Measurements from ENCODE around the gene CELSR3.

The CELSR3 gene

GRCh38 chr3:48661501-48662144 lies 1.1 kb downstream of the CELSR3 start:
- peaks cover 34% of the 10 kb centered on the region for H3K4me1 Mint-ChIP-seq (ENCODE audit: low read depth)
- peak; percentile 88 for DNase-seq
- peaks cover 48% of the 10 kb centered on the region for H3K27me3 Mint-ChIP-seq
- H3K27ac Mint-ChIP-seq = no peak overlapping the region
- peaks cover 5% of the 10 kb centered on the region for H3K36me3 Mint-ChIP-seq (ENCODE audit: low read depth)
- peak overlapping the region; percentile 60 for H3K4me3 Mint-ChIP-seq
- H3K9me3 Mint-ChIP-seq = peaks cover 2% of the 10 kb centered on the region

GRCh38 chr3:48660800-48661400 lies 1.8 kb downstream of the CELSR3 start:
- H3K4me3 Mint-ChIP-seq = no peak overlapping the region
- peaks cover 37% of the 10 kb centered on the region for H3K4me1 Mint-ChIP-seq (ENCODE audit: low read depth)
- H3K36me3 Mint-ChIP-seq (ENCODE audit: low read depth) = peaks cover 2% of the 10 kb centered on the region
- peaks cover 48% of the 10 kb centered on the region for H3K27me3 Mint-ChIP-seq
- H3K9me3 Mint-ChIP-seq = peaks cover 2% of the 10 kb centered on the region
- DNase-seq = no peak
- H3K27ac Mint-ChIP-seq = no peak overlapping the region

- Mint-ChIP-seq H3K27ac (peak overlapping the region; percentile 83), H3K27me3 (peaks cover 29% of the 10 kb centered on the region)
Observed at GRCh38 chr3:48656841-48657281, 5.8 kb downstream of the CELSR3 start.

GRCh38 chr3:48656061-48656840 lies 6.4 kb downstream of the CELSR3 start:
- Mint-ChIP-seq H3K4me3 (peak overlapping the region; percentile 78), H3K27ac (peak overlapping the region; percentile 90), H3K4me1 (ENCODE audit: low read depth) (peaks cover 23% of the 10 kb centered on the region), H3K27me3 (peaks cover 23% of the 10 kb centered on the region), H3K36me3 (ENCODE audit: low read depth) (peaks cover 19% of the 10 kb centered on the region), H3K9me3 (no peaks in the 10 kb centered on the region)
- DNase-seq = peak; percentile 92

More at GRCh38 chr3:48656841-48657281, 5.8 kb downstream of the CELSR3 start:
- Mint-ChIP-seq H3K4me3 (peak overlapping the region; percentile 78), H3K36me3 (ENCODE audit: low read depth) (peaks cover 19% of the 10 kb centered on the region), H3K4me1 (ENCODE audit: low read depth) (peaks cover 30% of the 10 kb centered on the region), H3K9me3 (no peaks in the 10 kb centered on the region)
- DNase-seq = no peak

GRCh38 chr3:48655606-48656005 lies 7.1 kb downstream of the CELSR3 start:
- no peaks in the 10 kb centered on the region for H3K9me3 Mint-ChIP-seq
- peaks cover 21% of the 10 kb centered on the region for H3K4me1 Mint-ChIP-seq (ENCODE audit: low read depth)
- DNase-seq = no peak
- peak overlapping the region; percentile 78 for H3K4me3 Mint-ChIP-seq
- peaks cover 24% of the 10 kb centered on the region for H3K36me3 Mint-ChIP-seq (ENCODE audit: low read depth)
- H3K27ac Mint-ChIP-seq = peak overlapping the region; percentile 90
- peaks cover 18% of the 10 kb centered on the region for H3K27me3 Mint-ChIP-seq

GRCh38 chr3:48655063-48655462 lies 7.6 kb downstream of the CELSR3 start:
- no peak for DNase-seq
- Mint-ChIP-seq H3K36me3 (ENCODE audit: low read depth) (peaks cover 24% of the 10 kb centered on the region), H3K4me3 (peak overlapping the region; percentile 78), H3K4me1 (ENCODE audit: low read depth) (peaks cover 21% of the 10 kb centered on the region), H3K27ac (peak overlapping the region; percentile 90), H3K27me3 (peaks cover 12% of the 10 kb centered on the region), H3K9me3 (no peaks in the 10 kb centered on the region)

GRCh38 chr3:48652923-48653715 lies 9.6 kb downstream of the CELSR3 start:
- peaks cover 21% of the 10 kb centered on the region for H3K4me1 Mint-ChIP-seq (ENCODE audit: low read depth)
- DNase-seq = no peak
- H3K36me3 Mint-ChIP-seq (ENCODE audit: low read depth) = peaks cover 24% of the 10 kb centered on the region
- no peaks in the 10 kb centered on the region for H3K27me3 Mint-ChIP-seq
- no peak overlapping the region for H3K4me3 Mint-ChIP-seq
- no peaks in the 10 kb centered on the region for H3K9me3 Mint-ChIP-seq
- H3K27ac Mint-ChIP-seq = no peak overlapping the region

GRCh38 chr3:48651771-48652170 lies 10.9 kb downstream of the CELSR3 start:
- Mint-ChIP-seq H3K27ac (no peak overlapping the region), H3K4me3 (no peak overlapping the region), H3K36me3 (ENCODE audit: low read depth) (peaks cover 24% of the 10 kb centered on the region), H3K9me3 (no peaks in the 10 kb centered on the region), H3K4me1 (ENCODE audit: low read depth) (peaks cover 12% of the 10 kb centered on the region), H3K27me3 (no peaks in the 10 kb centered on the region)
- DNase-seq = no peak

- H3K4me1 Mint-ChIP-seq (ENCODE audit: low read depth) = peaks cover 7% of the 10 kb centered on the region
- no peaks in the 10 kb centered on the region for H3K9me3 Mint-ChIP-seq
- H3K27ac Mint-ChIP-seq = no peak overlapping the region
- H3K27me3 Mint-ChIP-seq = no peaks in the 10 kb centered on the region
- no peak for DNase-seq
- no peak overlapping the region for H3K4me3 Mint-ChIP-seq
- H3K36me3 Mint-ChIP-seq (ENCODE audit: low read depth) = peaks cover 27% of the 10 kb centered on the region
Observed at GRCh38 chr3:48650723-48651122, 12.0 kb downstream of the CELSR3 start.

- Mint-ChIP-seq H3K4me1 (ENCODE audit: low read depth) (no peaks in the 10 kb centered on the region), H3K9me3 (no peaks in the 10 kb centered on the region), H3K36me3 (ENCODE audit: low read depth) (peaks cover 21% of the 10 kb centered on the region)
Observed at GRCh38 chr3:48648188-48648850, 14.4 kb downstream of the CELSR3 start.

GRCh38 chr3:48647714-48648113 lies 15.0 kb downstream of the CELSR3 start:
- H3K9me3 Mint-ChIP-seq = no peaks in the 10 kb centered on the region
- H3K27me3 Mint-ChIP-seq = no peaks in the 10 kb centered on the region
- H3K4me3 Mint-ChIP-seq = no peak overlapping the region
- no peak overlapping the region for H3K27ac Mint-ChIP-seq
- DNase-seq = no peak
- H3K36me3 Mint-ChIP-seq (ENCODE audit: low read depth) = peaks cover 20% of the 10 kb centered on the region
- no peaks in the 10 kb centered on the region for H3K4me1 Mint-ChIP-seq (ENCODE audit: low read depth)

More at GRCh38 chr3:48648188-48648850, 14.4 kb downstream of the CELSR3 start:
- DNase-seq = no peak
- Mint-ChIP-seq H3K4me3 (no peak overlapping the region), H3K27me3 (no peaks in the 10 kb centered on the region), H3K27ac (no peak overlapping the region)

GRCh38 chr3:48644898-48645760 lies 17.6 kb downstream of the CELSR3 start:
- no peaks in the 10 kb centered on the region for H3K27me3 Mint-ChIP-seq
- no peaks in the 10 kb centered on the region for H3K9me3 Mint-ChIP-seq
- no peak overlapping the region for H3K4me3 Mint-ChIP-seq
- no peak overlapping the region for H3K27ac Mint-ChIP-seq
- H3K36me3 Mint-ChIP-seq (ENCODE audit: low read depth) = peaks cover 25% of the 10 kb centered on the region
- DNase-seq = no peak
- no peaks in the 10 kb centered on the region for H3K4me1 Mint-ChIP-seq (ENCODE audit: low read depth)

- H3K27ac Mint-ChIP-seq = no peak overlapping the region
- H3K4me1 Mint-ChIP-seq (ENCODE audit: low read depth) = no peaks in the 10 kb centered on the region
- no peak overlapping the region for H3K4me3 Mint-ChIP-seq
- H3K36me3 Mint-ChIP-seq (ENCODE audit: low read depth) = peaks cover 34% of the 10 kb centered on the region
- no peaks in the 10 kb centered on the region for H3K27me3 Mint-ChIP-seq
- DNase-seq = no peak
- no peaks in the 10 kb centered on the region for H3K9me3 Mint-ChIP-seq
Observed at GRCh38 chr3:48642605-48643004, 20.1 kb downstream of the CELSR3 start.
